ENCODE data around the gene ROPN1B.
"Not testable (repeated sequence)": the region's sequence is repeated elsewhere in the genome, so short reads cannot be mapped to it uniquely, and the experiment has no call there.

DNA sequence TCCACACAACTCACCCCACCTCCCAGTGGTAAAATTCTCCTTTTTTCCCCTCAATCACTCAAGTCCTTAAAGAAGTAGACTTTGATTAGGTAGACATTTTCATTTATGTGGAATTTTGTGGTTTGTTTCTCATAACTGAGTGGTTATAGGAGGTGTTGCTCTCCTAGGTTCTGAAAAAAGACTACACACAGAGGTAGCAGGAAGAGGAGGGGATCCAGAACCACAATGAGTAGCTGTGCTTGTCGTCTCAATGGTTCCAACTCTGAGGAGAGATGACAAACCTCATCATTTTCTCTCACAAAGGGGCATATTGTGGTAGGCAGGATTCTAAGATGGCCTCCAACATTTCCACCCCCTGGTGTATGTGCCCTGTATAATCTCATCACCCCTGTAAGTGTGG is 5.1 kb upstream of the ROPN1B start:
- TF ChIP-seq CTCF, POLR2A (IDR thresholded peaks at IDR 0.05): not testable (repeated sequence)
